HG03565 (cell line): ENCODE data around the gene RABL6.
"Not testable (repeated sequence)": the region's sequence is repeated elsewhere in the genome, so short reads cannot be mapped to it uniquely, and the experiment has no call there.

Experiments used
- ATAC-seq: cut with Tn5 transposase; IDR thresholded peaks from one replicate; pipeline ENCODE4 v1.9.1; 2021; ENCODE audit warnings: mild to moderate bottlenecking, moderate library complexity; ENCODE audit not compliant: unreplicated experiment

The RABL6 gene

DNA sequence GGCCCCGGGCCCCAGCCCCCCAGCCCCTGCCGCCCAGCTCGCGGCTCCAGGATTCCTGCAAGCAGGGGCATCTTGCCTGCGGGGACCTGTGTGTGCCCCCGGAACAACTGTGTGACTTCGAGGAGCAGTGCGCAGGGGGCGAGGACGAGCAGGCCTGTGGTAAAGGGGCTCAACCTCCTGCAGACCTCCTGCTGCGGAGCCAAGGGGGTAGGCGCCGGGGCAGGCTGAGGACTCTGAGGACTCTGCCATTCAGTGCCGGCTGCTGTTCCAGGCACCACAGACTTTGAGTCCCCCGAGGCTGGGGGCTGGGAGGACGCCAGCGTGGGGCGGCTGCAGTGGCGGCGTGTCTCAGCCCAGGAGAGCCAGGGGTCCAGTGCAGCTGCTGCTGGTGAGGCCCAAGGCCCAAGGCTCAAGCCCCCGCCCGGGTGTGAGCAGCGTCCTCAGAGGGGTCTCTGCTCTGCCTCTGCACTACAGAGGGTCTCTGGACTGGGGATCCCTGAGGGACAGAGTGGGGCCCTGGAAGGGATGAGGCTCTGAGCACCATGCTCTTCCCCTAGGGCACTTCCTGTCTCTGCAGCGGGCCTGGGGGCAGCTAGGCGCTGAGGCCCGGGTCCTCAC lies 47.8 kb downstream of the RABL6 start:
- no peak for ATAC-seq

- ATAC-seq, result no peak
Measured at GRCh38 chr9:136856079-136856476, 48.3 kb downstream of the RABL6 start.

DNA sequence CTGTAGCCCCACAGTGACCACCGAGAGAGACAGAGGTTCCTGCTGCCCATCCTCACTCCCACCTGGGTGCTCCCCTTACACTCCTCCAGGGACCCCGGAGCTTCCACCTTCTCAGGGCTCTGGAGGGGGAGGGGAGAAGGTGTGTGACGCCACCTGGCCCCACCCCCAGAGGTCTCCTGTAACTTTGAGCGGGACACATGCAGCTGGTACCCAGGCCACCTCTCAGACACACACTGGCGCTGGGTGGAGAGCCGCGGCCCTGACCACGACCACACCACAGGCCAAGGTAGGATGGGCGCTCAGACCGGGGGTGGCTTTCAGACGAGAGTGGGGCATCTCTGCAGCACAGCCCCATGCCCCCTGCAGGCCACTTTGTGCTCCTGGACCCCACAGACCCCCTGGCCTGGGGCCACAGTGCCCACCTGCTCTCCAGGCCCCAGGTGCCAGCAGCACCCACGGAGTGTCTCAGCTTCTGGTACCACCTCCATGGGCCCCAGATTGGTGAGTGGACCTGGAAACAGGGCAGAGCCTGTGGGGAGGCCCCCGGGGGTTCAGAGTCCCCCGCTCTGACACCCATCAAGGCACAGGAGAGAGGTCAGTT lies 48.9 kb downstream of the RABL6 start:
- ATAC-seq, result no peak

DNA sequence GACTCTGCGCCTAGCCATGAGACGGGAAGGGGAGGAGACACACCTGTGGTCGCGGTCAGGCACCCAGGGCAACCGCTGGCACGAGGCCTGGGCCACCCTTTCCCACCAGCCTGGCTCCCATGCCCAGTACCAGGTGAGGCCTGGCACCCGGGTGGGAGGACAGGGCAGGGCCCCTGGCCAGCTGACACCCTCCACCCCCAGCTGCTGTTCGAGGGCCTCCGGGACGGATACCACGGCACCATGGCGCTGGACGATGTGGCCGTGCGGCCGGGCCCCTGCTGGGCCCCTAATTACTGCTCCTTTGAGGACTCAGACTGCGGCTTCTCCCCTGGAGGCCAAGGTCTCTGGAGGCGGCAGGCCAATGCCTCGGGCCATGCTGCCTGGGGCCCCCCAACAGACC lies 49.4 kb downstream of the RABL6 start:
- no peak for ATAC-seq

DNA sequence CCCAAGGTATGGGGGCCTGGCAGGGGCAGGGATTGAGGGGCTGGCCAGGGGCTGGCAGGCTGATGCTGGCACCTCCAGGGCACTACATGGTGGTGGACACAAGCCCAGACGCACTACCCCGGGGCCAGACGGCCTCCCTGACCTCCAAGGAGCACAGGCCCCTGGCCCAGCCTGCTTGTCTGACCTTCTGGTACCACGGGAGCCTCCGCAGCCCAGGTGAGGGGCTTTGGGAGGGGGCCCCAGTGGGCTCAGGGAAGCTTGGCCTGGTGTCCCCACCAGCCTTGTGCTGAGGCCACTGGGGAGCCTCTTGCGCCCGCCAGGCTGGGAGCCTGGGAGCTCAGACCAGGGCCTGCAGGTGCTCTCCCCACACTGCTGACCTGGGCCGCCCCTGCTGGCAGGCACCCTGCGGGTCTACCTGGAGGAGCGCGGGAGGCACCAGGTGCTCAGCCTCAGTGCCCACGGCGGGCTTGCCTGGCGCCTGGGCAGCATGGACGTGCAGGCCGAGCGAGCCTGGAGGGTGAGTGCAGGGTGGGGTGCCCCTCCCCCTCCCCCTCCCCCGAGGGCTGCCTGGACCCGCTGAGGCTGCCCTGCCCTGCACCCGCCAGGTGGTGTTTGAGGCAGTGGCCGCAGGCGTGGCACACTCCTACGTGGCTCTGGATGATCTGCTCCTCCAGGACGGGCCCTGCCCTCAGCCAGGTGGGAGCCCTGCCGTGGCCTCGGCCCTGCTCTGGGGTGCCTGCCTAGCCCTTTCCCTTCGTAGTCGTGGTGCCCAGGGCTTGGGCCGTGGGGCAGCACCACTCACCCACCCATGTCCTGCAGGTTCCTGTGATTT lies 50.0 kb downstream of the RABL6 start:
- ATAC-seq, result no peak

GRCh38 chr9:136858452-136858843 lies 50.7 kb downstream of the RABL6 start:
- ATAC-seq, result no peak

DNA sequence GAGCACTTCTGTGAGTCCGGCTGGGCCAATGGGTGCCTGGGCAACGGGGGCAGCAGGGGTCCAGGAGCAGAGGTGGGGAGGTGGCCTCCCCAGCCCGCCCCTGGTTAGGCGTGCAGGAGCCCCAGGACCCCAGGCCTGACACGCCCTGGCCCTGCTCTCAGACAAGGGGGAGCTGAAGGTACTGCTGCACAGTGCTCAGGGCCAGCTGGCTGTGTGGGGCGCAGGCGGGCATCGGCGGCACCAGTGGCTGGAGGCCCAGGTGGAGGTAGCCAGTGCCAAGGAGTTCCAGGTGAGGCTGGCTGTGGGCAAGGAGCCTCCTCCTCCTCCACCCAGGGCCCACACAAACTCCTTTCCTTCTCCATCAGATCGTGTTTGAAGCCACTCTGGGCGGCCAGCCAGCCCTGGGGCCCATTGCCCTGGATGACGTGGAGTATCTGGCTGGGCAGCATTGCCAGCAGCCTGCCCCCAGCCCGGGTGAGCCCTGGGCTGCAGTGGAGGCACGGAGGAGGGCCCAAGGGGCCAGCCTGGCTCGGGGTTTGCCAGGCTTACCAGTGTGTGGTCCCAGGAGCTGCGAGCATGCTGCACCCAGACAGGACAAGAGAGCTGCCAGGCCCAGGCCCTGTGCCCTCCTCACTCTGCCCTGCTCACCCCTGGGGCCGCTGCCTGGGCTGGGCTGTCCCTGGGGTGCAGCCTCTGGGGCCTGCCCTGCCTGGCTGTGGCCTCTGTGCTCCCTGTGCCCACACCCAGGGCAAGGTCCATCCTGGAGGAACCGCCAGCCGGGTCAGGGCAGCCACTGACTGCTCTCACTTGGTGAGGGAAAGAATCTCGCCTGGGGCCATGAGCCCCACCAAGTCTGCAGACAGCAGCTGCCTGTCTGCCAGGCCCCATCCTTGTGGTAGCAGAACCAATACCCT lies 51.4 kb downstream of the RABL6 start:
- ATAC-seq, result no peak

GRCh38 chr9:136860529-136860928 lies 52.8 kb downstream of the RABL6 start:
- ATAC-seq, result no peak

DNA sequence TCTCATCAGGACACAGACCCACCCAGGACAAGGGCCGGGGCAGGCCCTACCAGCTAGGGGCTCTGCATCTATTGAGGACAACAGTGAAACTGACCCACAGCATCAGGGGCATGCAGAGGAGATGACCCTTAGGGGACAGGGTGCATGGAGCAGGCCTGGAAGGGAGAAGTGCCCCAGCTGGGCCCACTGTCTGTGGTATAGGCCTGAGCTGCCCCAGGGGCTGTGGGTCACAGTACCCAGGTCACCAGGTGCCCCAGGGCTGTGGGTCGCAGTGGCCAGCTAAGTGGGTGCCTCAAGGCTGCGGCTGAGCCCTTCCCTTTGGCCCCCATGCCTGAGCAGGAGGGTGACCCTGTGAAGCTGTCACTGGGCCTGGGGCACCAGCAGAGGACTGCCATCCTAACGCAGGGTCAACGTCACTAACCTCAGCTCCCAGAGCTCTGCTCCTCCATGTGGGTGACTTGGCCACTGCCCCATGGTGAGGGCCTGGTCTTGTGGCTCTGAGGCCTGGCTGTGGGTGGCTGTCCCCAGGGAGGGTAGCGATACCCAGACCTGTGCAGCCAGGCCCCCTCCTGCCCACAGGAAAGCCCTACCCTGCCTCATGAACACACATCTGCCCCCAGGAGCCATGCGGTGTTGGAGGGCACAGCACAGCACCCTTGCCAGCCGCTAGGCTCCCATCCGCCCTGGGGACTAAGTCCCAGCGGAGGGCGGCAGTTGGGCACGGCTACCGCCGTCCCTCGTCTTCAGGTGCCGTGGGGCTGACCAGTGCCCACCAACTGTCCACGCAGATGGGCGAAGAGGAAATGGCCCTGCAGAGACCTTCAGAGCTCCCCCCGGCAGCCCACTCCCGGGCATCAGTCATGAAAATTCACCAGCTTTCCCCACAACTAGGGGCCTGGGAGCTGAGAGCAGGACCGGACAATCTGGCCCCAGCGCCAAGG lies 53.5 kb downstream of the RABL6 start:
- ATAC-seq, result no peak

GRCh38 chr9:136861874-136862457 lies 54.2 kb downstream of the RABL6 start:
- no peak for ATAC-seq

DNA sequence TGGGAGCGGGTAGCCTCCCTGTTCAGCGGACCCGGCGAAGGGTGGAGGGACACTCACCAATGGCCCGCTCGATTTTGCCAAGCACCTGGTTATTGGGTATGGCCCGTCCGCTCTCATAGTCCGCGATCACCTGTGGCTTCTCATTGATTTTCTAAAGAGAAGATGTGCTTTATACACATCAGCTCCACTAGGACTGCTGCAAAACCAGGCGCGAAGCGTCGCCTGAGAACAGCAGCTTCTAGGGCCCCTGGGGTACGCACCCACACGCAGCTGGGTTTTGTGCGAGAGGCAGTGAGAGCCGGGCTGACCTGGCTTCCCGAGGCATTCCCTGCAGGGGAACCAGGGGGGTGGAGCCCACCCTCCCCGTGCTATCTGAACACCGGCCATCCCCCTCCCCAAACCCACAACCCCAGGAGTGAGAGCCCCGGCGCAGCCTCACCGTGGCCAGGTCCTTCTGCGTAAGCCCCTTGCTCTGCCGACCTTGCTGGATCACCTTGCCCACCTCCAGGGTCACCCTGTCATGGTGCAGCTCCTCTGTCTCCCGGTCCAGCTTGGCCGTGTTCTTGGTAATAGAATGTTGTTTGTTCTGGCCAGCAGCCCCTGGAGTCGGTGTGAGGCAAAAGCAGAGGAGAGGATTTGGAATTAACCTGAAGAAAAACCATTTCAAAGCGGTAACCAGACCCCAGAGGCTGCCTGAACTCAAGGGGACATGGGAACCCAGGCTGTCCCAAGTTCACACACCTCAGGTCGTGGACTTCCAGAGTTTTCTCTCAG lies 55.3 kb downstream of the RABL6 start:
- no peak for ATAC-seq

GRCh38 chr9:136863623-136864273 lies 56.0 kb downstream of the RABL6 start:
- no peak for ATAC-seq

- ATAC-seq, result no peak
Measured at GRCh38 chr9:136865041-136865767, 57.5 kb downstream of the RABL6 start.

DNA sequence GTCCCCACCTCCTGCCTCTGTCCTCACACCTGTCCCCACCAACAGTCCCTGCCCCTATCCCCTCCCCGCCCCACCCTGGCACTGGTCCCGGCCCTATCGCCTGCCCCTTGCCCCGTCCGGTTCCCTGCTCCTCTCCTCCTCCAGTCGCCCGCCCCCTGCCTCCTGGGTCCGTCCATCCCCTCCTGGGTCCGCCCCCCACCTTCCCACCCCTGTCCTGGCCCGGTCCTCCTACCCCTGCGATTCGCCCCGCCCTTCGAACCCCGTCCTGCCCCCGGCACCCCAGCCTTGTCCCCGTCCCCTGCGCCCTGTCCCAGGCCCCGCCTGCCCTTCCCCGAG lies 58.0 kb downstream of the RABL6 start:
- ATAC-seq, result no peak

DNA sequence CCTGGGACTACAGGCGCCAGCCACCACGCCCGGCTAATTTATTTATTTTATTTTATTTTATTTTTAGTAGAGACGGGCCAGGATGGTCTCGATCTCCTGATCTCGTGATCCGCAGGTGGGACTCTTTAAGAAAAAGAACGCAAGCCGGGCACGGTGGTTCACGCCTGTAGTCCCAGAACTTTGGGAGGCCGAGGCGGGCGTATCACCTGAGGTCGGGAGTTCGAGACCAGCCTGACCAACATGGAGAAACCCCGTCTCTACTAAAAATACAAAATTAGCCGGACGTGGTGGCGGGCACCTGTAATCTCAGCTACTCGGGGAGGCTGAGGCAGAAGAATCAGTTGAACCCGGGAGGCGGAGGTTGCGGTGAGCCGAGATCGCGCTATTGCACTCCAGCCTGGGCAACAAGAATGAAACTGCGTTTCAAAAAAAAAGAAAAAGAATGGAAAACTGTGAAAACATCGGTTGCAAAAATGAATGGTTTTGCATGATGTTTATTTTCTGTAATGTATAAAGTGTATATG lies 59.2 kb downstream of the RABL6 start:
- not testable (repeated sequence) for ATAC-seq

DNA sequence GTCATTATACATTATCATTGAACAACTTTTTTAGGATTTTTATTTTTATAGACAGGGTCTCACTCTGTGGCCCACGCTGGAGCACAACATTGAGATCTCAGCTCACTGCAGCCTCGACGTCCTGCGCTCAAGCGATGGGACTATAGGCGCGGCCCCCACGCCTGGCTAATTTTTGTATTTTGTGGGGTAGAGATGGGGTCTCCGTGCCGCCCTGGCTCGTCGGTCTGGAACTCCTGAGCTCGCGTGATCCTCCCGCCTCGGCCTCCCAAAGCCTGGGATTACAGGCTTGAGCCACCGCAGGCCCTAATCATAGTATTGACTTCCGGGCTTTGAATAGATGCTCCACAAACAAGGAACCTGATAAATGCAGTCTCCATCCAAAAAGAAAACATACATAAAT lies 59.7 kb downstream of the RABL6 start:
- no peak for ATAC-seq

DNA sequence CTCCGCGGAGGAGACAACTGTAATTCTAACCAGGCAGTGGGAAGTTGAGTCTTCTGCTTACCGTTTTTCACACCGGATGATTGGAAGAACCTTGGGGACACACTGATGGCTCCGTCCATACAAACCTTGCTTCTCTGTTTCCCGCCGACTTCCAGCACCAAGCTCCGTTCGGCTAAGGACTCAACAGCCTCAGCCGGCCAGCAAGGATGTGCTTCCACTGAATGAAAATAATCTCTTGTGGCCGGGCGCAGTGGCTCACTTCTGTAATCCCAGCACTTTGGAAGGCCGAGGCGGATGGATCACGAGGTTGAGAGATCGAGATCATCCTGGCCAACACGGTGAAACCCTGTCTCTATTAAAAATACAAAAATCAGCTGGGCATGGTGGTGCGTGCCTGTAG lies 60.2 kb downstream of the RABL6 start:
- ATAC-seq, result no peak

GRCh38 chr9:136868644-136869043 lies 60.9 kb downstream of the RABL6 start:
- ATAC-seq, result no peak
